ENCODE measurements around the gene GRPEL1.

Gene GRPEL1

GRCh38 chr4:7027284-7027683 is 40.6 kb downstream of the GRPEL1 start:
- no peak overlapping the region for H3K27ac ChIP-seq (replicated peaks)

GRCh38 chr4:7026107-7026506 is 41.8 kb downstream of the GRPEL1 start:
- no peak overlapping the region for H3K27ac ChIP-seq (replicated peaks)
- DNase-seq (ENCODE audit: low read depth in 1 of 2, low spot score in 1 of 2) = no peak
- no peak overlapping the region for H3K4me3 ChIP-seq (replicated peaks; ENCODE audit: insufficient read depth, low read length)
- no peaks in the 10 kb centered on the region for H3K27me3 ChIP-seq (ENCODE audit: insufficient read depth, poor library complexity, severe bottlenecking)
- TF ChIP-seq POLR2AphosphoS5 (IDR thresholded peaks at IDR 0.05; ENCODE audit: low read depth) (no peak), REST (IDR thresholded peaks at IDR 0.05; ENCODE audit: insufficient replicate concordance, low read depth) (no peak), CTCF (IDR thresholded peaks at IDR 0.05; ENCODE audit: insufficient read depth, low read length) (no peak), SPI1 (IDR thresholded peaks at IDR 0.05; ENCODE audit: borderline replicate concordance, low read depth) (no peak), GABPA (IDR thresholded peaks at IDR 0.05; ENCODE audit: low read depth) (no peak)

More at GRCh38 chr4:7027284-7027683, 40.6 kb downstream of the GRPEL1 start:
- no peaks in the 10 kb centered on the region for H3K27me3 ChIP-seq (ENCODE audit: insufficient read depth, poor library complexity, severe bottlenecking)
- no peak overlapping the region for H3K4me3 ChIP-seq (replicated peaks; ENCODE audit: insufficient read depth, low read length)
- TF ChIP-seq GABPA (IDR thresholded peaks at IDR 0.05; ENCODE audit: low read depth) (no peak), POLR2AphosphoS5 (IDR thresholded peaks at IDR 0.05; ENCODE audit: low read depth) (no peak), REST (IDR thresholded peaks at IDR 0.05; ENCODE audit: insufficient replicate concordance, low read depth) (no peak), CTCF (IDR thresholded peaks at IDR 0.05; ENCODE audit: insufficient read depth, low read length) (no peak), SPI1 (IDR thresholded peaks at IDR 0.05; ENCODE audit: borderline replicate concordance, low read depth) (no peak)
- DNase-seq (ENCODE audit: low read depth in 1 of 2, low spot score in 1 of 2) = no peak

- no peak for DNase-seq (ENCODE audit: low read depth in 1 of 2, low spot score in 1 of 2)
- Histone ChIP-seq H3K4me3 (replicated peaks; ENCODE audit: insufficient read depth, low read length) (no peak overlapping the region), H3K27me3 (ENCODE audit: insufficient read depth, poor library complexity, severe bottlenecking) (no peaks in the 10 kb centered on the region), H3K27ac (replicated peaks) (no peak overlapping the region)
- no peak for TF ChIP-seq CTCF (IDR thresholded peaks at IDR 0.05; ENCODE audit: insufficient read depth, low read length)
- no peak for TF ChIP-seq GABPA (IDR thresholded peaks at IDR 0.05; ENCODE audit: low read depth)
- no peak for TF ChIP-seq POLR2AphosphoS5 (IDR thresholded peaks at IDR 0.05; ENCODE audit: low read depth)
- TF ChIP-seq SPI1 (IDR thresholded peaks at IDR 0.05; ENCODE audit: borderline replicate concordance, low read depth) = no peak
- no peak for TF ChIP-seq REST (IDR thresholded peaks at IDR 0.05; ENCODE audit: insufficient replicate concordance, low read depth)
These were observed 42.7 kb downstream of the GRPEL1 start for GRCh38 chr4:7025040-7025602.

Data from HL-60 (cell line).